Neural cell (in vitro differentiated cells): ENCODE data around the gene RGS6. TPM values are rescaled to one million over a fixed set of nuclear protein-coding genes. Genes with fewer than 3 reads are reported as not detected.

Source experiments
- H2AFZ ChIP-seq: fragments of 200-600, 300-800 bp; sonication (generic), shearing (Covaris generic); 2 replicates; pipeline ENCODE4 v1.6.0; 2014; ENCODE audit warnings: low read depth, mild to moderate bottlenecking, antibody characterized with exemption, low read length, moderate library complexity
- H3F3A ChIP-seq: fragments of 200-600 bp; shearing (Covaris generic); 2 replicates; pipeline ENCODE4 v1.6.1; 2016; ENCODE audit warnings: mild to moderate bottlenecking, moderate library complexity, mixed read lengths, antibody characterized with exemption, low read length; ENCODE audit not compliant: insufficient read depth, poor library complexity, severe bottlenecking
- H3K27ac ChIP-seq: fragments of 200-600, 300-800 bp; sonication (generic), shearing (Covaris generic); 2 replicates; pipeline ENCODE4 v1.5.1; 2014; ENCODE audit warnings: mild to moderate bottlenecking, low read length, moderate library complexity
- H3K27me3 ChIP-seq: fragments of 300-800, 200-600 bp; sonication (generic), shearing (Covaris generic); 2 replicates; pipeline ENCODE4 v1.6.0; 2014; ENCODE audit warnings: mild to moderate bottlenecking, low read depth, low read length, moderate library complexity; ENCODE audit not compliant: insufficient read depth
- H3K36me3 ChIP-seq: fragments of 300-800, 200-600 bp; sonication (generic), shearing (Covaris generic); 2 replicates; pipeline ENCODE4 v1.5.1; 2014; ENCODE audit warnings: mild to moderate bottlenecking, antibody characterized with exemption, low read length, moderate library complexity; ENCODE audit not compliant: insufficient read depth
- H3K4me2 ChIP-seq: fragments of 300-800, 200-600 bp; sonication (generic), shearing (Covaris generic); 2 replicates; pipeline ENCODE4 v1.6.0; 2014; ENCODE audit warnings: mild to moderate bottlenecking, low read length
- H3K4me3 ChIP-seq: fragments of 300-800, 200-600 bp; sonication (generic), shearing (Covaris generic); 2 replicates; pipeline ENCODE4 v1.5.1; 2014; ENCODE audit warnings: mild to moderate bottlenecking, low read length, moderate library complexity
- H3K79me2 ChIP-seq: fragments of 200-600 bp; shearing (Covaris generic); replicated peaks from 2 replicates; pipeline ENCODE4 v1.6.0; 2014; ENCODE audit warnings: mild to moderate bottlenecking, low read length, moderate library complexity; ENCODE audit not compliant: insufficient read depth
- H3K9ac ChIP-seq: fragments of 300-800, 200-600 bp; sonication (generic), shearing (Covaris generic); 2 replicates; pipeline ENCODE4 v1.6.1; 2016; ENCODE audit warnings: mild to moderate bottlenecking, low read length, mixed read lengths
- H3K9me2 ChIP-seq: fragments of 200-600 bp; shearing (Covaris generic); 2 replicates; pipeline ENCODE4 v1.6.1; 2016; ENCODE audit warnings: mild to moderate bottlenecking, low read length, mixed read lengths; ENCODE audit not compliant: insufficient read depth
- H3K9me3 ChIP-seq: fragments of 200-600, 300-800 bp; sonication (generic), shearing (Covaris generic); 2 replicates; pipeline ENCODE4 v1.6.1; 2016; ENCODE audit warnings: mild to moderate bottlenecking, mixed run types, low read length, moderate library complexity, mixed read lengths
- H4K20me1 ChIP-seq: fragments of 200-600 bp; shearing (Covaris generic); 2 replicates; pipeline ENCODE4 v1.6.1; 2016; ENCODE audit warnings: mild to moderate bottlenecking, mixed run types; ENCODE audit not compliant: insufficient read depth
- CTCF ChIP-seq: fragments of 450-650 bp; IDR thresholded peaks from 2 replicates; pipeline ENCODE4 v1.5.1; 2014; ENCODE audit warnings: antibody characterized with exemption, mild to moderate bottlenecking, moderate library complexity; ENCODE audit not compliant: poor library complexity, severe bottlenecking
- EP300 ChIP-seq: fragments of 450-650 bp; conservative IDR thresholded peaks from 2 replicates; pipeline ENCODE4 v1.6.1; 2014; ENCODE audit warnings: antibody characterized with exemption, mild to moderate bottlenecking, moderate library complexity; ENCODE audit not compliant: poor library complexity, severe bottlenecking
- EZH2 ChIP-seq: fragments of 200-600, 300-800 bp; shearing (Covaris generic), sonication (generic); IDR thresholded peaks from 2 replicates; pipeline ENCODE4 v1.6.1; 2014; ENCODE audit warnings: antibody characterized with exemption, low read length, borderline replicate concordance, mild to moderate bottlenecking; ENCODE audit not compliant: insufficient read depth, poor library complexity, severe bottlenecking
- MXI1 ChIP-seq: fragments of 450-650 bp; conservative IDR thresholded peaks from 2 replicates; pipeline ENCODE4 v1.6.1; 2014; ENCODE audit warnings: antibody characterized with exemption, mild to moderate bottlenecking; ENCODE audit not compliant: poor library complexity, severe bottlenecking
- POLR2AphosphoS5 ChIP-seq: IDR thresholded peaks from 2 replicates; pipeline ENCODE4 v1.6.1; 2012
- RAD21 ChIP-seq: fragments of 450-650 bp; conservative IDR thresholded peaks from 2 replicates; pipeline ENCODE4 v1.6.1; 2014; ENCODE audit warnings: antibody characterized with exemption, mild to moderate bottlenecking, moderate library complexity
- REST ChIP-seq: IDR thresholded peaks from 2 replicates; pipeline ENCODE4 v1.6.1; 2012; ENCODE audit warnings: borderline replicate concordance
- SMC3 ChIP-seq: fragments of 450-650 bp; conservative IDR thresholded peaks from 2 replicates; pipeline ENCODE4 v1.6.1; 2014; ENCODE audit warnings: antibody characterized with exemption, mild to moderate bottlenecking, moderate library complexity; ENCODE audit not compliant: poor library complexity
- TAF1 ChIP-seq: IDR thresholded peaks from 2 replicates; pipeline ENCODE4 v1.6.1; 2012; ENCODE audit warnings: low read depth
- polyA plus RNA-seq: library from polyadenylated mRNA; depleted of rRNA; stranded (reverse); fragments of >200 nt; gene quantifications from 2 replicates; pipeline ENCODE4 v1.2.3, GENCODE V29; 2014

RGS6 gene
- polyA plus RNA-seq, 1 donor from 2014 or later = 7.3 TPM

- no peaks in the 10 kb centered on the region for H3F3A ChIP-seq
- H2AFZ ChIP-seq = no peak overlapping the region
- no peak for TF ChIP-seq POLR2AphosphoS5
- TF ChIP-seq MXI1 = no peak
- no peak for TF ChIP-seq REST
- no peak for TF ChIP-seq RAD21
- no peak for TF ChIP-seq EP300
Measured at GRCh38 chr14:72462056-72462455, 529.8 kb downstream of the RGS6 start.

GRCh38 chr14:72463291-72463866 lies 531.1 kb downstream of the RGS6 start:
- no peaks in the 10 kb centered on the region for H3F3A ChIP-seq

More at GRCh38 chr14:72462056-72462455, 529.8 kb downstream of the RGS6 start:
- Histone ChIP-seq H3K4me2 (no peak overlapping the region), H3K27ac (no peak overlapping the region), H3K27me3 (no peaks in the 10 kb centered on the region), H4K20me1 (no peaks in the 10 kb centered on the region), H3K9ac (no peak overlapping the region), H3K9me2 (no peaks in the 10 kb centered on the region), H3K79me2 (no peaks in the 10 kb centered on the region), H3K9me3 (no peaks in the 10 kb centered on the region), H3K4me3 (no peak overlapping the region), H3K36me3 (no peaks in the 10 kb centered on the region)

More at GRCh38 chr14:72463291-72463866, 531.1 kb downstream of the RGS6 start:
- Histone ChIP-seq H3K9me3 (no peaks in the 10 kb centered on the region), H2AFZ (no peak overlapping the region), H3K4me3 (no peak overlapping the region), H3K27ac (no peak overlapping the region), H3K27me3 (no peaks in the 10 kb centered on the region), H3K9ac (no peak overlapping the region), H3K79me2 (no peaks in the 10 kb centered on the region), H4K20me1 (no peaks in the 10 kb centered on the region), H3K36me3 (no peaks in the 10 kb centered on the region), H3K9me2 (no peaks in the 10 kb centered on the region), H3K4me2 (no peak overlapping the region)
- TF ChIP-seq CTCF (no peak), REST (no peak), EZH2 (no peak), MXI1 (no peak), EP300 (no peak), TAF1 (no peak), RAD21 (no peak), SMC3 (no peak), POLR2AphosphoS5 (no peak)
